Measurements from ENCODE around the gene KDM4D. TPM values are rescaled to one million over a fixed set of nuclear protein-coding genes. Genes with fewer than 3 reads are reported as not detected.

Gene KDM4D
- total and polyA plus RNA-seq, 2 of the 8 experiments (the other 6 are each of a cell fraction or from before 2014, with no cell fraction given), result 1.5 to 4.5 TPM

- H3K9ac ChIP-seq (replicated peaks in 1 of 4; ENCODE audit: extremely low read depth in 1 of 4, low read depth in 3 of 4, low read length in 3 of 4), result no peak overlapping the region
- TF ChIP-seq ZNF274 (IDR thresholded peaks at IDR 0.05; ENCODE audit: borderline replicate concordance, extremely low read depth, low read length) (no peak), POLR2AphosphoS5 (IDR thresholded peaks at IDR 0.05; ENCODE audit: low read depth, low read length) (no peak), RNF2 (IDR thresholded peaks at IDR 0.05; ENCODE audit: borderline replicate concordance, low read depth, low read length, missing control alignments, poor library complexity, severe bottlenecking) (no peak), EGR1 (IDR thresholded peaks at IDR 0.05; ENCODE audit: borderline replicate concordance, low read depth, low read length) (no peak), CHD2 (IDR thresholded peaks at IDR 0.05; ENCODE audit: low read length) (no peak), YY1 (IDR thresholded peaks at IDR 0.05; ENCODE audit: low read depth, low read length) (no peak), BCL11A (IDR thresholded peaks at IDR 0.05; ENCODE audit: low read depth in 2 of 2, low read length in 2 of 2) (no peak), ASH2L (IDR thresholded peaks at IDR 0.05; ENCODE audit: low read length) (no peak), SIX5 (IDR thresholded peaks at IDR 0.05; ENCODE audit: low read depth, low read length) (no peak)
- TF ChIP-seq, protein P1, sequence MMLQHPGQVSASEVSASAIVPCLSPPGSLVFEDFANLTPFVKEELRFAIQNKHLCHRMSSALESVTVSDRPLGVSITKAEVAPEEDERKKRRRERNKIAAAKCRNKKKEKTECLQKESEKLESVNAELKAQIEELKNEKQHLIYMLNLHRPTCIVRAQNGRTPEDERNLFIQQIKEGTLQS (IDR thresholded peaks at IDR 0.05; ENCODE audit: insufficient read depth, low read depth, low read length), result no peak
- TF ChIP-seq, protein P2, sequence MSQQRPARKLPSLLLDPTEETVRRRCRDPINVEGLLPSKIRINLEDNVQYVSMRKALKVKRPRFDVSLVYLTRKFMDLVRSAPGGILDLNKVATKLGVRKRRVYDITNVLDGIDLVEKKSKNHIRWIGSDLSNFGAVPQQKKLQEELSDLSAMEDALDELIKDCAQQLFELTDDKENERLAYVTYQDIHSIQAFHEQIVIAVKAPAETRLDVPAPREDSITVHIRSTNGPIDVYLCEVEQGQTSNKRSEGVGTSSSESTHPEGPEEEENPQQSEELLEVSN (IDR thresholded peaks at IDR 0.05), result no peak
These were observed 34.2 kb upstream of the KDM4D start for GRCh38 chr11:94939346-94939745.

More at GRCh38 chr11:94939346-94939745, 34.2 kb upstream of the KDM4D start:
- peaks cover 0 to 6% (median 4%) of the 10 kb centered on the region in 4 experiments; a peak in 3 of 7 replicates for H3K4me1 ChIP-seq (replicated peaks in 1 of 4; ENCODE audit: control insufficient read depth in 3 of 4, insufficient read depth in 4 of 4, low read length in 3 of 4)
- no peak overlapping the region for H2BK15ac ChIP-seq (ENCODE audit: low read length)
- no peak overlapping the region for H3K27ac ChIP-seq (ENCODE audit: low read depth, low read length)
- H3K14ac ChIP-seq (ENCODE audit: insufficient read length), result no peak overlapping the region
- H3K79me1 ChIP-seq (ENCODE audit: low read depth, low read length), result no peaks in the 10 kb centered on the region; the same call in 1 of the 2 replicates
- ChIA-PET POLR2A (ENCODE audit: partially characterized antibody) (no interaction called here), CTCF (ENCODE audit: partially characterized antibody) (no interaction called here)
- H3K4me3 ChIP-seq (ENCODE audit: extremely low read depth in 1 of 4, insufficient read depth in 2 of 4, low read depth in 3 of 4, low read length in 4 of 4), result no peak overlapping the region
- no peaks in the 10 kb centered on the region for H4K20me1 ChIP-seq (replicated peaks in 1 of 2; ENCODE audit: control insufficient read depth in 1 of 2, insufficient read depth in 2 of 2, low read length in 2 of 2)
- H3K23me2 ChIP-seq (ENCODE audit: low read depth, low read length), result no peaks in the 10 kb centered on the region; the same call in 1 of the 2 replicates
- H4K91ac ChIP-seq (replicated peaks; ENCODE audit: insufficient read length, low read length), result no peak overlapping the region
- H4K5ac ChIP-seq (ENCODE audit: insufficient read length, low read depth, low read length), result no peak overlapping the region
- no peak overlapping the region for H2BK5ac ChIP-seq (ENCODE audit: low read depth, low read length)
- H3K18ac ChIP-seq (ENCODE audit: extremely low read depth, low read length), result no peak overlapping the region
- DNase-seq (ENCODE audit: low read depth in 1 of 2, low spot score in 2 of 2), result no peak
- H4K8ac ChIP-seq (ENCODE audit: extremely low read depth, insufficient read depth, low read length), result no peak overlapping the region
- no peaks in the 10 kb centered on the region for H3K9me3 ChIP-seq (ENCODE audit: insufficient read depth in 2 of 2, low read depth in 1 of 2, low read length in 1 of 2)
- no peak overlapping the region for H2BK12ac ChIP-seq (ENCODE audit: low read depth, low read length)
- H3K36me3 ChIP-seq (ENCODE audit: control insufficient read depth in 2 of 4, insufficient read depth in 4 of 4, low read length in 3 of 4), result no peaks in the 10 kb centered on the region
- H3K23ac ChIP-seq (ENCODE audit: insufficient read length), result no peak overlapping the region
- H3K56ac ChIP-seq (replicated peaks; ENCODE audit: insufficient read length, low read depth, low read length), result no peak overlapping the region
- no peak for FAIRE-seq
- WGBS, 2 experiments (ENCODE audit: extremely low coverage in 1 of 2, insufficient coverage in 1 of 2, insufficient read length in 1 of 2, insufficient replicate concordance in 2 of 2, low coverage in 1 of 2, low lambda C conversion rate in 2 of 2, missing lambda C conversion rate in 1 of 2), result 88% methylated on average over 2 of the region's 2 CpGs; no CpG with 5 or more reads in 1 of the 2 experiments
- no peak overlapping the region for H2BK20ac ChIP-seq (ENCODE audit: low read length)
- H2BK120ac ChIP-seq (replicated peaks; ENCODE audit: low read depth, low read length), result no peak overlapping the region
- H3K79me2 ChIP-seq (ENCODE audit: control insufficient read depth in 1 of 2, insufficient read depth in 2 of 2, low read length in 2 of 2), result no peaks in the 10 kb centered on the region
- no peak overlapping the region for H3K4ac ChIP-seq (replicated peaks; ENCODE audit: insufficient read length, low read depth, low read length)
- H3K4me2 ChIP-seq (ENCODE audit: insufficient read depth in 1 of 2, low read depth in 2 of 2, low read length in 2 of 2), result no peak overlapping the region
- no peak overlapping the region for H2AFZ ChIP-seq (ENCODE audit: low read length)
- no peak overlapping the region for H2AK5ac ChIP-seq (ENCODE audit: low read depth, low read length)
- no peaks in the 10 kb centered on the region for H3K27me3 ChIP-seq (replicated peaks in 1 of 4; ENCODE audit: control insufficient read depth in 3 of 4, extremely low read depth in 1 of 4, insufficient read depth in 3 of 4, low read length in 3 of 4)

All from H1 (cell line).